ENCODE measurements around the gene ATP6V1G2. TPM values are rescaled to one million over a fixed set of nuclear protein-coding genes. Genes with fewer than 3 reads are reported as not detected.

ATP6V1G2 gene
- total and polyA plus RNA-seq, 2 of the 4 experiments (the other 2 are of a cell fraction) = 1.4 to 6.5 TPM

- H3K4ac ChIP-seq (ENCODE audit: low read depth, low read length) = no peak overlapping the region
- H2AK5ac ChIP-seq (ENCODE audit: low read depth, low read length) = no peak overlapping the region
- BruUV-seq (replicated peaks) = no TSS peak
- no peak overlapping the region for H3K4me2 ChIP-seq (ENCODE audit: low read depth, low read length)
- H4K8ac ChIP-seq (ENCODE audit: low read depth in 2 of 2, low read length in 2 of 2) = no peak overlapping the region
- ChIA-PET POLR2A (ENCODE audit: unreplicated experiment) (no interaction called here), CTCF (no interaction called here)
- TF ChIP-seq RCOR1 (IDR thresholded peaks at IDR 0.05; ENCODE audit: insufficient replicate concordance, low read length) = no peak
- TF ChIP-seq RFX5 (IDR thresholded peaks at IDR 0.05; ENCODE audit: low read depth, low read length) = no peak
- TF ChIP-seq CHD1 (IDR thresholded peaks at IDR 0.05; ENCODE audit: low read depth, low read length) = no peak
- TF ChIP-seq, protein P1, sequence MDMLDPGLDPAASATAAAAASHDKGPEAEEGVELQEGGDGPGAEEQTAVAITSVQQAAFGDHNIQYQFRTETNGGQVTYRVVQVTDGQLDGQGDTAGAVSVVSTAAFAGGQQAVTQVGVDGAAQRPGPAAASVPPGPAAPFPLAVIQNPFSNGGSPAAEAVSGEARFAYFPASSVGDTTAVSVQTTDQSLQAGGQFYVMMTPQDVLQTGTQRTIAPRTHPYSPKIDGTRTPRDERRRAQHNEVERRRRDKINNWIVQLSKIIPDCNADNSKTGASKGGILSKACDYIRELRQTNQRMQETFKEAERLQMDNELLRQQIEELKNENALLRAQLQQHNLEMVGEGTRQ (IDR thresholded peaks at IDR 0.05; ENCODE audit: low read depth, low read length) = no peak
- no peak for TF ChIP-seq POLR2A (IDR thresholded peaks at IDR 0.05; ENCODE audit: low read depth, low read length)
- TF ChIP-seq NFE2L2 (IDR thresholded peaks at IDR 0.05; ENCODE audit: low read depth, low read length) = no peak
- TF ChIP-seq SMC3 (IDR thresholded peaks at IDR 0.05; ENCODE audit: low read depth, low read length) = no peak
- no peak for TF ChIP-seq BHLHE40 (IDR thresholded peaks at IDR 0.05; ENCODE audit: low read depth, low read length)
- H3K4me3 ChIP-seq (ENCODE audit: insufficient read depth, low read depth, low read length) = no peak overlapping the region
- no peak overlapping the region for H3K14ac ChIP-seq (replicated peaks; ENCODE audit: low read depth, low read length)
- H2AFZ ChIP-seq (replicated peaks; ENCODE audit: low read length, poor library complexity) = no peak overlapping the region
- peaks cover 20% of the 10 kb centered on the region for H3K9me1 ChIP-seq (ENCODE audit: insufficient read depth, low read length)
- H3K23ac ChIP-seq (ENCODE audit: low read depth, low read length) = no peak overlapping the region; the same call in 1 of the 2 replicates
- 100% methylated on average over 1 of the region's 6 CpGs; no CpG with 5 or more reads in 1 of the 2 experiments for WGBS, 2 experiments (ENCODE audit: extremely low coverage in 2 of 2, insufficient read length in 1 of 2)
- no peak overlapping the region for H4K5ac ChIP-seq (ENCODE audit: low read depth, low read length)
- H3K56ac ChIP-seq (ENCODE audit: extremely low read depth, insufficient read depth, low read length) = no peak overlapping the region
- H2BK15ac ChIP-seq (ENCODE audit: low read depth, low read length) = no peak overlapping the region
- DNase-seq (no peak), ATAC-seq (ENCODE audit: low read depth) (no peak)
- no peak overlapping the region for H3K9ac ChIP-seq (ENCODE audit: low read depth, low read length)
- no peak overlapping the region for H2AK9ac ChIP-seq (replicated peaks; ENCODE audit: low read depth, low read length, poor library complexity)
- no peaks in the 10 kb centered on the region for H3K27me3 ChIP-seq (ENCODE audit: control insufficient read depth, insufficient read depth, low read length)
- H3K27ac ChIP-seq (ENCODE audit: insufficient read depth, low read length) = no peak overlapping the region
- H4K20me1 ChIP-seq (ENCODE audit: insufficient read depth, low read length) = peaks cover 69% of the 10 kb centered on the region
- no peak overlapping the region for H3K18ac ChIP-seq (ENCODE audit: low read depth, low read length)
- no peak overlapping the region for H2BK5ac ChIP-seq (ENCODE audit: low read depth, low read length, poor library complexity, severe bottlenecking)
- in situ Hi-C loops (cut with MboI; ENCODE audit: low sequenced_read_pairs) (no loop called here), intact Hi-C loops (cut with micrococcal nuclease) (no loop called here), dilution Hi-C loops (cut with HindIII; ENCODE audit: low sequenced_read_pairs, unreplicated experiment) (no loop called here)
- H4K91ac ChIP-seq (ENCODE audit: insufficient read depth, low read depth, low read length) = no peak overlapping the region
- H3K4me1 ChIP-seq (ENCODE audit: control insufficient read depth, insufficient read depth, low read length) = peaks cover 10% of the 10 kb centered on the region
- H2BK120ac ChIP-seq (ENCODE audit: low read depth, low read length) = no peak overlapping the region
- H3K36me3 ChIP-seq (ENCODE audit: control insufficient read depth, insufficient read depth, low read length) = peaks cover 63% of the 10 kb centered on the region
- no peaks in the 10 kb centered on the region for H3K9me3 ChIP-seq (ENCODE audit: control insufficient read depth, insufficient read depth, low read length)
- no peak overlapping the region for H2BK20ac ChIP-seq (ENCODE audit: low read depth, low read length)
- H3K79me1 ChIP-seq (ENCODE audit: low read depth in 1 of 2, low read length in 2 of 2) = peaks cover 29 to 72% of the 10 kb centered on the region in 2 experiments
Observed at GRCh38 chr6:31530659-31531058, 15.7 kb downstream of the ATP6V1G2 start.
